GM19395 (cell line): ENCODE data around the gene LCA5L.
A peak's percentile ranks its signal among the peaks of the same experiment; 100 is the strongest.

Experiments used
- ATAC-seq: cut with Tn5 transposase; IDR thresholded peaks from one replicate; pipeline ENCODE4 v1.9.1; 2021; ENCODE audit warnings: mild to moderate bottlenecking, moderate library complexity; ENCODE audit not compliant: unreplicated experiment

Gene LCA5L

GRCh38 chr21:39445321-39446269 is at the start of gene LCA5L:
LCA5L (minus strand) TSS chr21:39445778; CDS start chr21:39428493, 17,285 bp downstream.
- peak; percentile 87 for ATAC-seq

GRCh38 chr21:39489380-39489924 is 43.9 kb upstream of the LCA5L start:
- no peak for ATAC-seq

- no peak for ATAC-seq
Measured at GRCh38 chr21:39484711-39485276, 39.2 kb upstream of the LCA5L start.

- ATAC-seq: no peak
Measured at GRCh38 chr21:39483917-39484316, 38.3 kb upstream of the LCA5L start.

- ATAC-seq: no peak
Measured at GRCh38 chr21:39481886-39482285, 36.3 kb upstream of the LCA5L start.

- no peak for ATAC-seq
Measured at GRCh38 chr21:39480271-39480670, 34.7 kb upstream of the LCA5L start.

- ATAC-seq: no peak
Measured at GRCh38 chr21:39479814-39480182, 34.2 kb upstream of the LCA5L start.

- no peak for ATAC-seq
Measured at GRCh38 chr21:39479164-39479813, 33.7 kb upstream of the LCA5L start.

- ATAC-seq: no peak
Measured at GRCh38 chr21:39474611-39475010, 29.0 kb upstream of the LCA5L start.

- no peak for ATAC-seq
Measured at GRCh38 chr21:39472786-39473185, 27.2 kb upstream of the LCA5L start.

GRCh38 chr21:39471598-39471997 is 26.0 kb upstream of the LCA5L start:
- no peak for ATAC-seq

GRCh38 chr21:39468559-39468958 is 23.0 kb upstream of the LCA5L start:
- ATAC-seq: no peak

GRCh38 chr21:39467746-39468145 is 22.2 kb upstream of the LCA5L start:
- ATAC-seq: no peak

- ATAC-seq: no peak
Measured at GRCh38 chr21:39466584-39466983, 21.0 kb upstream of the LCA5L start.

GRCh38 chr21:39463308-39463707 is 17.7 kb upstream of the LCA5L start:
- ATAC-seq: no peak

GRCh38 chr21:39461419-39461818 is 15.8 kb upstream of the LCA5L start:
- ATAC-seq: peak; percentile 84

- ATAC-seq: no peak
Measured at GRCh38 chr21:39456665-39457064, 11.1 kb upstream of the LCA5L start.

GRCh38 chr21:39454949-39455668 is 9.5 kb upstream of the LCA5L start:
- ATAC-seq: no peak

- ATAC-seq: no peak
Measured at GRCh38 chr21:39453571-39454179, 8.1 kb upstream of the LCA5L start.

- no peak for ATAC-seq
Measured at GRCh38 chr21:39452970-39453342, 7.4 kb upstream of the LCA5L start.
